NCI-H1417 (cell line): ENCODE results near the gene H2AZ2.
"Not testable (repeated sequence)": the region's sequence is repeated elsewhere in the genome, so short reads cannot be mapped to it uniquely, and the experiment has no call there.

ENCODE experiments used
- DNase-seq, 3 experiments: peaks; one replicate each; lab custom pipeline; 2025; lab: John Stamatoyannopoulos, UW

H2AZ2 gene

GRCh38 chr7:44870780-44871179 is 22.9 kb upstream of the H2AZ2 start:
- DNase-seq: not testable (repeated sequence)

DNA sequence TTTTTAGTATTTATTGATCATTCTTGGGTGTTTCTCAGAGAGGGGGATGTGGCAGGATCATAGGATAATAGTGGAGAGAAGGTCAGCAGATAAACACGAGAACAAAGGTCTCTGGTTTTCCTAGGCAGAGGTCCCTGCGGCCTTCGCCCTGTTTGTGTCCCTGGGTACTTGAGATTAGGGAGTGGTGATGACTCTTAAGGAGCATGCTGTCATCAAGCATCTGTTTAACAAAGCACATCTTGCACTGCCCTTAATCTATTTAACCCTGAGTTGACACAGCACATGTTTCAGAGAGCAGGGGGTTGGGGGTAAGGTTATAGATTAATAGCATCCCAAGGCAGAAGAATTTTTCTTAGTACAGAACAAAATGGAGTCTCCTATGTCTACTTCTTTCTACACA is 22.4 kb upstream of the H2AZ2 start:
- not testable (repeated sequence) for DNase-seq

GRCh38 chr7:44867073-44867995 is 19.4 kb upstream of the H2AZ2 start:
- no peak for DNase-seq

- DNase-seq: not testable (repeated sequence)
Measured at GRCh38 chr7:44861949-44862348, 14.1 kb upstream of the H2AZ2 start.

- no peak for DNase-seq
Measured at GRCh38 chr7:44858161-44858560, 10.3 kb upstream of the H2AZ2 start.

DNA sequence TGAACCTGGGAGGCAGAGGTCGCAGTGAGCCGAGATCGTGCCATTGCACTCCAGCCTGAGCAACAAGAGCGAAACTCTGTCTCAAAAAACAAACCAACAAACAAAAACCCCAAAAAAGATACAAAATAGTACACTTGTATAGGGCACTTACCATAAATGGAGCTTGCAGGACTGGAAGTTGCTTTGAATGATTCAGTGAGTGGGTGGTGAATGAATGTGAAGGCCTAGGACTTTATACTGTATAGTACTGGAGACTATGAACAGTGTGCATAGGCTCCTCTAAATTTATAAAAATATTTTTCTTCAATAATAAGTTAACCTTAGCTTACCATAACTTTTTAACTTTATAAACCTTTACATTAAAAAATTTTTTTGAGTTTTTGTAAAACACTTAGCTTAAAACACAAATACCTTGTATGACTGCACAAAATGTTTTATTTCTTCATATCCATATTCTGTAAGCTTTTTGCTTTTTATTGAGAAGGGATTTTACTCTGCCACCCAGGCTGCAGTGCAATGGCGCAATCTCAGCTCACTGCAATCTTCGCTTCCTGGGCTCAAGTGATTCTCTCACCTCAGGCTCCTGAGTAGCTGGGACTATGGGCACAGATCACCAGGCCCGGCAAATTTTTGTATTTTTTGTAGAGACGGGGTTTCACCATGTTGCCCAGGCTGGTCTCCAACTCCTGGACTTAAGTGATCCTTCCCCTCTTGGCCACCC is 6.9 kb upstream of the H2AZ2 start:
- DNase-seq: no peak

- DNase-seq: no peak
Measured at GRCh38 chr7:44853391-44853790, 5.5 kb upstream of the H2AZ2 start.

DNA sequence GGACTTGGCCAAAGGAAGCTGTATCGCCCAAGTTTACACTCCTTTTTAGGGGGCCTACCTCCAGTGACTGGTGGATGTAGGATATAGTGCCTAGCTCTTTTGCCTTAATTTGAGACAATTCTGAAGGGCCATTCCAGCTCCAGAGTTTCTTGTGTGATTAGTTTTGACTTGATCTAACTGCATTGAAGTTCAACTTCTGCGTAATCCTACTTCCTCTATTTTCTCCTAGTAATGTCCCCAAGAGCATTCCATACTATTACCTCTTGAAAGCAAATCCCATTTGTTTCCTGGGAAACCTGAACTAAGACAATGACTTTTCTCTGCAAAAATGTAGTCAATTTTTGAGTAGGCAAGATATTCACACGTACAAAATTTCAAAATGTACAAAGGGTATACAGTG is 4.7 kb upstream of the H2AZ2 start:
- DNase-seq: no peak

GRCh38 chr7:44849885-44850544 is 2.1 kb upstream of the H2AZ2 start:
- no peak for DNase-seq

GRCh38 chr7:44849259-44849884 is 1.5 kb upstream of the H2AZ2 start:
- peak in 2 of 3 experiments; percentile 61 to 71 for DNase-seq

GRCh38 chr7:44847509-44847919 is 373 bp downstream of the H2AZ2 start:
- DNase-seq: peak in 2 of 3 experiments; percentile 80 to 97

DNA sequence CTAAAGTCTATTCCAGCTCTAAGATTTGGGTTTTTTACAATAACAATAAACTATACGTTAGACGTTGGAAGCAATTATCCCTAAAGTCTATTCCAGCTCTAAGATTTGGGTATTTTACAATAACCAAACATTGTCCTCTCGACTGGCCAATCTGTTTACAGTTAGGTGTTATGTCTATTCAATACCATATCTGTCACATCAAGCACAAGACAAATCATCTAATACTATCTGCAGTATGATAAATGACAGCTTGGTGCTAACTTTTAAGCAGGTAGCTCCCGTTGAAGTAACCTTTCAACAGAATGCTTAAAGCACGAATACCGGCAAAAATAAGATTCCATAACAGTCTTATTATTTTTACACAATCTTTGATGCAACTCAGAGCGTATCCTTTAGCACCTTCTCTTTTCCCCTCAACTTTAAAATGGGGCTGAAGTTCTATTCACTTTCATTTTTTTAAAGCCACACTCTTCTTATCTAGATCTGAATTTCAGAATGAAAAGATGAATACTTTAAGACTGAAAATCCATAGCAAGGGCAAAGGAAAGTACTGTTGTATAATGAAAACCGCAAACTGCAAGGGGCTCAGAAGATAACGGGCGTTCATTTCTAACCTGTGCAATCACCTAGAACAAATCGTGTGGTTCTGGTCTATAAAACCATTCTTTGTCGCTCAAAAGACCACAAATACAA is 925 bp downstream of the H2AZ2 start:
- DNase-seq: peak in 1 of 3 experiments; percentile 62

GRCh38 chr7:44846390-44846789 is 1.5 kb downstream of the H2AZ2 start:
- DNase-seq: not testable (repeated sequence)

GRCh38 chr7:44845451-44845850 is 2.4 kb downstream of the H2AZ2 start:
- DNase-seq: no peak

DNA sequence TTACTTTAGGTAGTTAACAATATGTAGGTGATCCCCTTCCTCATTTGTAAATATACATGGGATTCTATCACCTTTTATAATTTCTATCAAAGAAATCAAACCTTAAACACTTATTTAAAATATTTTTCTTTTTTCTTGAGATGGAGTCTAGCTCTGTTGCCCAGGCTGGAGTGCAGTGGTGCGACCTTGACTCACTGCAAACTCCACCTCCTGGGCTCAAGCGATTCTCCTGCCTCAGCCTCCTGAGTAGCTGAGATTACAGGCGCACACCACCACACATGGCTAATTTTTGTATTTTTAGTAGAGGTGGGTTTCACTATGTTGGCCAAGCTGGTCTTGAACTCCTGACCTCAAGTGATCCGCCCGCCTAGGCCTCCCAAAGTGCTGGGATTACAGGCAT is 4.4 kb downstream of the H2AZ2 start:
- DNase-seq: not testable (repeated sequence)

DNA sequence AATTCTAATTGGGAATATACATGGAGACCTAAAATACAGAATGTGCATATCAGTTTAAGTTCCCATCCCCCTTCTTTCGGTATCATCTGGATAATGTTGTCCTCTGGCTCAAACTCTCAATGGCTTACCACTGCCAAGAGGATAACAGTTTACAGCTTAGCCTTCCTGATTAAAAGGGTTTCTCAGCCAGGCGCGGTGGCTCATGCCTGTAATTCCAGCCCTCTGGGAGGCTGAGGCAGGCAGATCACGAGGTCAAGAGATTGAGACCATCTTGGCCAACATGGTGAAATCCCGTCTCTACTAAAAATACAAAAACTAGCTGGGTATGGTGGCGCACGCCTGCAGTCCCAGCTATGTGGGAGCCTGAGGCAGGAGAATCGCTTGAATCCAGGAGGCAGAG is 5.2 kb downstream of the H2AZ2 start:
- DNase-seq: not testable (repeated sequence)

DNA sequence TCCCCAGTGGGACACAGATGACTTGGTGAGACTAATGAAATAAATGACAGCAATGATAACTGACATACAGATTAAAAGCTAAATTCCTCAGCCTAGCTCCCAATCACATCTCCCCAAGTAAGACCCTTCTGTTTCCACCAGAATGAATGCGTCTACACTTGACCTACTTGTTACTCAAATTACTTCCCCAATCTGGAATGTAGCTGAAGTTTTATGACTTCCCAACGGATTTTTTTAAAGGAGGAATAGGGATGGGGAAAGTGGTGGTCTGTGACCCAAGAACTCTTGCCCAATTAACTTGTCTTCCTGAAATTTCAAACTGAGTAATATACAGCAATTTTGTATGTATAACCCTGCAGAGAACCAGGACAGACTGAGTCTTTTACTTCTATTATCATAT is 9.1 kb downstream of the H2AZ2 start:
- no peak for DNase-seq

GRCh38 chr7:44827567-44827966 is 20.3 kb downstream of the H2AZ2 start:
- DNase-seq: no peak

GRCh38 chr7:44824894-44825526 is 22.9 kb downstream of the H2AZ2 start:
- DNase-seq: no peak

DNA sequence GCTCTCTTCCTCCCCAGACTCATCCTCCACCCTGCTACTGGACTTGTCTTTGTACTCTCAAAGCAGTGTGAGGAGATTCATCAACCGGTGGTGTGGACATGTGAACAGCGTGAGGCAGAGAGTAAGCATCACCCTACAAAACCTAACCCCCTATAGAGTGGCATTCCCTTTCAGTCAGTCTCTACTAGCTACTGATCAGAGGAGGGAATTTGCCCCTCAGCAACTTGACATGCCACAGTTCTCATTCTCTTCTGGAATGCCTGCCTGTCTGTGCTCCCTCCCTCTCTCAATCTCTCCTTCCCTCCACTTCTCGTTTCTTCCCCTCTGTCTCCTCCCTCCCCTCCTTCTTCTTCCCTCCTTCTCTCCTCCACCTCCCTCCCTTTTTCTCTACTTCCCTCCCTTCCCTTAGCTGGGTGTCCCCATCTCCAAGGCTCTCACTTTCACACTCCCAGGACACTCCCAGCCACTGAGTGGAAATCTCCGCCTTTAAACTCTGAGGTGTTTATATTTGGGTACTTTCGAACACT is 24.6 kb downstream of the H2AZ2 start:
- DNase-seq: no peak

- no peak for DNase-seq
Measured at GRCh38 chr7:44819292-44819691, 28.6 kb downstream of the H2AZ2 start.
